NB4 (cell line): ENCODE results near the gene LRRC10.

Experiments used
- DNase-seq: peaks from one replicate; pipeline ENCODE4 v3.0.0; 2010; ENCODE audit warnings: low read depth
- H3K4me3 ChIP-seq: one replicate; pipeline ENCODE4 v1.5.1; 2011; ENCODE audit warnings: mild to moderate bottlenecking, low read depth, low read length, moderate library complexity
- MYC ChIP-seq: IDR thresholded peaks from 2 replicates; pipeline ENCODE4 v1.6.1; 2011; ENCODE audit warnings: low read depth, low read length
- POLR2A ChIP-seq: IDR thresholded peaks from 2 replicates; pipeline ENCODE4 v1.6.1; 2011; ENCODE audit warnings: mild to moderate bottlenecking; ENCODE audit not compliant: insufficient read length; ENCODE audit errors: extremely low read depth
- TF ChIP-seq, protein P1 (sequence below): IDR thresholded peaks from one replicate; pipeline ENCODE4 v1.5.1; 2012; ENCODE audit warnings: low read depth, low read length
- TF ChIP-seq, protein P2 (sequence below): IDR thresholded peaks from 2 replicates; pipeline ENCODE4 v1.6.1; 2011; ENCODE audit warnings: low read depth, low read length

Gene LRRC10

GRCh38 chr12:69570545-69571399, 39.9 kb downstream of the LRRC10 start:
- H3K4me3 ChIP-seq, result no peak overlapping the region
- DNase-seq, result peak; percentile 75
- TF ChIP-seq POLR2A (no peak), MYC (no peak)
- TF ChIP-seq, protein P1, sequence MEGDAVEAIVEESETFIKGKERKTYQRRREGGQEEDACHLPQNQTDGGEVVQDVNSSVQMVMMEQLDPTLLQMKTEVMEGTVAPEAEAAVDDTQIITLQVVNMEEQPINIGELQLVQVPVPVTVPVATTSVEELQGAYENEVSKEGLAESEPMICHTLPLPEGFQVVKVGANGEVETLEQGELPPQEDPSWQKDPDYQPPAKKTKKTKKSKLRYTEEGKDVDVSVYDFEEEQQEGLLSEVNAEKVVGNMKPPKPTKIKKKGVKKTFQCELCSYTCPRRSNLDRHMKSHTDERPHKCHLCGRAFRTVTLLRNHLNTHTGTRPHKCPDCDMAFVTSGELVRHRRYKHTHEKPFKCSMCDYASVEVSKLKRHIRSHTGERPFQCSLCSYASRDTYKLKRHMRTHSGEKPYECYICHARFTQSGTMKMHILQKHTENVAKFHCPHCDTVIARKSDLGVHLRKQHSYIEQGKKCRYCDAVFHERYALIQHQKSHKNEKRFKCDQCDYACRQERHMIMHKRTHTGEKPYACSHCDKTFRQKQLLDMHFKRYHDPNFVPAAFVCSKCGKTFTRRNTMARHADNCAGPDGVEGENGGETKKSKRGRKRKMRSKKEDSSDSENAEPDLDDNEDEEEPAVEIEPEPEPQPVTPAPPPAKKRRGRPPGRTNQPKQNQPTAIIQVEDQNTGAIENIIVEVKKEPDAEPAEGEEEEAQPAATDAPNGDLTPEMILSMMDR, result peak; percentile 85

- no peak for DNase-seq
- H3K4me3 ChIP-seq, result no peak overlapping the region
- TF ChIP-seq POLR2A (no peak), MYC (no peak)
- TF ChIP-seq, protein P1, result no peak
- TF ChIP-seq, protein P2, sequence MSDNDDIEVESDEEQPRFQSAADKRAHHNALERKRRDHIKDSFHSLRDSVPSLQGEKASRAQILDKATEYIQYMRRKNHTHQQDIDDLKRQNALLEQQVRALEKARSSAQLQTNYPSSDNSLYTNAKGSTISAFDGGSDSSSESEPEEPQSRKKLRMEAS, result no peak
Measured at GRCh38 chr12:69570000-69570516, 40.6 kb downstream of the LRRC10 start.

- TF ChIP-seq, protein P1, result no peak
- TF ChIP-seq POLR2A, result no peak
- no peak for TF ChIP-seq MYC
- TF ChIP-seq, protein P2, result no peak
- H3K4me3 ChIP-seq, result no peak overlapping the region
- DNase-seq, result no peak
Measured at GRCh38 chr12:69569236-69569635, 41.5 kb downstream of the LRRC10 start.

- peak; percentile 15 for DNase-seq
- H3K4me3 ChIP-seq, result no peak overlapping the region
- TF ChIP-seq, protein P1, result no peak
- no peak for TF ChIP-seq POLR2A
- TF ChIP-seq MYC, result no peak
Measured at GRCh38 chr12:69566603-69567002, 44.1 kb downstream of the LRRC10 start.

DNA sequence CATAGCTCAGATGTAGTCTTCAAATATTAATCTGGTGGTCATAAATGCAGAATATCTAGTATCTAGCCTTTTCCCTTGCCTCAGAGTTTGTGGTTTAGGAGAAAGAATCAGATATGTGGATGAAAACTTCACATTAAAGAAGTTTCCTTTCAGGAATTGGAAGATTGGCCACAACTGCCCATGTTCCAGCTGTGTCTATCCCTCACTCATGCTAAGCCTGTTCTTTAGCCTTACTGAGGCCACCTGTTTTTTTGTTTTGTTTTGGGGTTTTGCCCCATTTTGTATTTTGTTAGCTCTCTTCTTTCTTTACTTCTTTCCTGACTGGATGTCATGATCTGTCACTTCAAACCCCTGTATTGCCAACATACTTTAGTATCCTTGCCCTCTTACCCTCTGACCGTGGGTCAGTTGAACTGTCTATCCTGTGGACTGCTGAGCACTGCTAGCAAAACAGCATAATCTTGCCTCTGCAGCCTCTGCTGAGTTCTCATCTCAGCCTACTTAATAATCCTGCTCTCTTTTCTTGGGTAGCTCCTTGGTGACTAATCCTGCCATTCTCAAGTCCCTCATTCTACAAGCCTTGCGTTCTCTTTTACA, 47.4 kb downstream of the LRRC10 start:
- TF ChIP-seq POLR2A, result no peak
- TF ChIP-seq, protein P1, result no peak
- no peak for TF ChIP-seq MYC
- TF ChIP-seq, protein P2, result no peak
- no peak overlapping the region for H3K4me3 ChIP-seq
- DNase-seq, result no peak
